ENCODE results near the gene LMNTD2. TPM values are rescaled to one million over a fixed set of nuclear protein-coding genes. Genes with fewer than 3 reads are reported as not detected.

The LMNTD2 gene
- total RNA-seq, 2 donors from 2014 or later, result 9.8 to 13.6 TPM

DNA sequence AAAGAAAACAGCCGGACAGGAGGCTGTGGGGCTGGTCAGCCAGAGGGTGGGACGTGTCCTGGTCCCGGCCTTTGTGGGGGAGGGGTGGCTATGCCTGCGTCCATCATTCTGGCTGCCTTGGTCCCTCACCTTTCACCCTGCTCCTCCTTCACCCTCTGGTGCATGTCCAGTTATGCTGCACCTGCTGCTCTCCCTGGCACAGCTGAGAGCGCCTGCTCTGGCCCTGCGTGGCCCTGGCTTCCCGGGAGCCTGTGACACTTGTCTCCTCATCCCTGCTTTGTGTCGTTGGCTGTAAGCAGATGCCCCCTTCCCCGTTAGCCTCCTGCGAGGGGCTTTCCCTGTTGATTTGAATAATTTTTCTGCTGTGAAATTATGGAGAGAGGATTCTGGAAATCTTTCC, 32.4 kb upstream of the LMNTD2 start:
- no peak overlapping the region for H3K27ac ChIP-seq
- H3K9me3 ChIP-seq, result no peaks in the 10 kb centered on the region
- H3K4me3 ChIP-seq, result no peak overlapping the region
- no peaks in the 10 kb centered on the region for H3K27me3 ChIP-seq
- TF ChIP-seq, protein P1, sequence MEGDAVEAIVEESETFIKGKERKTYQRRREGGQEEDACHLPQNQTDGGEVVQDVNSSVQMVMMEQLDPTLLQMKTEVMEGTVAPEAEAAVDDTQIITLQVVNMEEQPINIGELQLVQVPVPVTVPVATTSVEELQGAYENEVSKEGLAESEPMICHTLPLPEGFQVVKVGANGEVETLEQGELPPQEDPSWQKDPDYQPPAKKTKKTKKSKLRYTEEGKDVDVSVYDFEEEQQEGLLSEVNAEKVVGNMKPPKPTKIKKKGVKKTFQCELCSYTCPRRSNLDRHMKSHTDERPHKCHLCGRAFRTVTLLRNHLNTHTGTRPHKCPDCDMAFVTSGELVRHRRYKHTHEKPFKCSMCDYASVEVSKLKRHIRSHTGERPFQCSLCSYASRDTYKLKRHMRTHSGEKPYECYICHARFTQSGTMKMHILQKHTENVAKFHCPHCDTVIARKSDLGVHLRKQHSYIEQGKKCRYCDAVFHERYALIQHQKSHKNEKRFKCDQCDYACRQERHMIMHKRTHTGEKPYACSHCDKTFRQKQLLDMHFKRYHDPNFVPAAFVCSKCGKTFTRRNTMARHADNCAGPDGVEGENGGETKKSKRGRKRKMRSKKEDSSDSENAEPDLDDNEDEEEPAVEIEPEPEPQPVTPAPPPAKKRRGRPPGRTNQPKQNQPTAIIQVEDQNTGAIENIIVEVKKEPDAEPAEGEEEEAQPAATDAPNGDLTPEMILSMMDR (IDR thresholded peaks at IDR 0.05), result no peak
- intact Hi-C loops (cut with DNase I), result no loop called here
- peaks cover 13% of the 10 kb centered on the region for H3K36me3 ChIP-seq
- no peaks in the 10 kb centered on the region for H3K4me1 ChIP-seq
- DNase-seq, result no peak
- no peak overlapping the region for H3K9ac ChIP-seq (ENCODE audit: low read depth in 2 of 2, low read length in 2 of 2)

DNA sequence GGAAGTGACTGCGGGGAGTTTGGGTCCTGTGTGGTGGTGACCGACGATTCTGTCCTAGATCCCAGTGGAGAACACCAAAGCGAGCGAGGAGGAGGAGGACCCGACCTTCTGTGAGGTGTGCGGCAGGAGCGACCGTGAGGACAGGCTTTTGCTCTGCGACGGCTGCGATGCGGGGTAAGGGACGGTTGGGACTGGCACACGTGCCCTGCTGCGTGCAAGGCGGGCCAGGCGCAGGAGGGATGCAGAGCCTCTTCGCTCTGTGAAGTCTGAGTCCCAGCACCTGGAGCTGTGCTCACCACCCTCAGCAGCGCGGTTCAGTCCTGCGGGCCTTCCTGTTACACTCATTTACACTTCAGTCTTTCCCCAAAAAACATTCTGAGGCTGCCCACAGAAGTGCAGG, 32.0 kb upstream of the LMNTD2 start:
- Histone ChIP-seq H3K4me1 (no peaks in the 10 kb centered on the region), H3K4me3 (no peak overlapping the region), H3K9ac (ENCODE audit: low read depth in 2 of 2, low read length in 2 of 2) (no peak overlapping the region), H3K9me3 (no peaks in the 10 kb centered on the region), H3K27ac (no peak overlapping the region), H3K36me3 (peaks cover 13% of the 10 kb centered on the region), H3K27me3 (no peaks in the 10 kb centered on the region)
- no peak for DNase-seq
- TF ChIP-seq, protein P1 (IDR thresholded peaks at IDR 0.05), result no peak
- intact Hi-C loops (cut with DNase I), result no loop called here

DNA sequence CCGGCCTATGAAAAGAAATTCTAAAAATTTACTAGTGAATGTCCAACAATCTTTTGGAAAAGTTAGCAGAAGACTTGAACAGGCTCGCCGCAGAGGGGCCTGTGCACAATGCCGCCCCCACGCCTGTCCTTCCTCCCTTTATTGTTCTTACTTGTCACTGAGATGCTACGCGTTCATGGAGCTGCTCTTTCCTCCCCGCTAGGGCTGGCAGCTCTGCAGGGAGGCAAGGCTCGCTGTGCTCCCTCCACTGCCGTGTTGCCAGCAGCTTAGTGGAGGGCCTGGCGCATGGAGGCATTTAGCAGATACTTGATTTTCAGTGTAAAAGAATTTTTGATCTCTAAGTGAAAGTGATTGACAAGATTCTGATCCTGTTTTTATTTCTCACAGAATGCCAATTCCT, 30.5 kb upstream of the LMNTD2 start:
- no peaks in the 10 kb centered on the region for H3K27me3 ChIP-seq
- TF ChIP-seq, protein P1 (IDR thresholded peaks at IDR 0.05), result no peak
- no peak for DNase-seq
- intact Hi-C loops (cut with DNase I), result no loop called here
- no peaks in the 10 kb centered on the region for H3K4me1 ChIP-seq
- no peak overlapping the region for H3K9ac ChIP-seq (ENCODE audit: low read depth in 2 of 2, low read length in 2 of 2)
- no peak overlapping the region for H3K4me3 ChIP-seq
- H3K27ac ChIP-seq, result no peak overlapping the region
- H3K9me3 ChIP-seq, result no peaks in the 10 kb centered on the region
- peaks cover 25% of the 10 kb centered on the region for H3K36me3 ChIP-seq

DNA sequence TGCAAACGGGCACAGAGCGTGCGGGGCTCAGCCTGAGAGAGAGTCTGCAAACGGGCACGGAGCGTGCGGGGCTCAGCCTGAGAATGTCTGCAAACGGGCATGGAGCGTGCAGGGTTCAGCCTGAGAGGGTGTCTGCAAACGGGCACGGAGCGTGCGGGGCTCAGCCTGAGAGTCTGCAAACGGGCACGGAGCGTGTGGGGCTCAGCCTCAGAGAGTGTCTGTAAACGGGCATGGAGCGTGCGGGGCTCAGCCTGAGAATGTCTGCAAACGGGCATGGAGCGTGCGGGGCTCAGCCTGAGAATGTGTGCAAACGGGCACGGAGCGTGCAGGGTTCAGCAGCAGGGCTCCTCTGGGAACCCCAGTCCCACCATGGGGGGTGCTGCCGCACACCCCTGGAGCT, 29.3 kb upstream of the LMNTD2 start:
- intact Hi-C loops (cut with DNase I), result no loop called here
- Histone ChIP-seq H3K27ac (no peak overlapping the region), H3K9me3 (no peaks in the 10 kb centered on the region), H3K9ac (ENCODE audit: low read depth in 2 of 2, low read length in 2 of 2) (no peak overlapping the region), H3K4me1 (no peaks in the 10 kb centered on the region), H3K27me3 (no peaks in the 10 kb centered on the region), H3K36me3 (peaks cover 25% of the 10 kb centered on the region), H3K4me3 (no peak overlapping the region)
- TF ChIP-seq, protein P1 (IDR thresholded peaks at IDR 0.05), result no peak
- no peak for DNase-seq

DNA sequence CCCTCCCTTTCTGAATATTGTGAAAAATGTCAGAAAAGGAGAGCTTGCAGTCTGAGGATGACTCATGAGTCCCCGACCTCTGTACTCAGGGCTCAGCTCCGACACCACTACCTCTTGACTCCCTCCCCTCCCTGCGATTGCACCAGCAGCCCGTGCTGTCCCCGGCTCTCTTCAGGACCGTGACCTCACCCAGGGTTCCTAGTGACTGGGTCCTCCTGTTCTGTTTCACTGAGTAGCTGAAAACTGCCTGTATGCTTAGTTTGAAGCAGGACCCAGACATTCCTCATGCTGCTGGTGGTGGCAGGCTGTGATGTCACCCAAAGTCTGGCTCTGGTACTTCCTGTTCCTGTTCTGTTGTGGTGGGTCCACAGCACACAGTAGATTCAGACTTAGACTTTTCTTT, 27.4 kb upstream of the LMNTD2 start:
- Histone ChIP-seq H3K9ac (ENCODE audit: low read depth in 2 of 2, low read length in 2 of 2) (no peak overlapping the region), H3K27ac (no peak overlapping the region), H3K27me3 (no peaks in the 10 kb centered on the region), H3K4me3 (no peak overlapping the region), H3K36me3 (peaks cover 17% of the 10 kb centered on the region), H3K9me3 (no peaks in the 10 kb centered on the region), H3K4me1 (no peaks in the 10 kb centered on the region)
- intact Hi-C loops (cut with DNase I), result no loop called here
- no peak for DNase-seq
- TF ChIP-seq, protein P1 (IDR thresholded peaks at IDR 0.05), result no peak

DNA sequence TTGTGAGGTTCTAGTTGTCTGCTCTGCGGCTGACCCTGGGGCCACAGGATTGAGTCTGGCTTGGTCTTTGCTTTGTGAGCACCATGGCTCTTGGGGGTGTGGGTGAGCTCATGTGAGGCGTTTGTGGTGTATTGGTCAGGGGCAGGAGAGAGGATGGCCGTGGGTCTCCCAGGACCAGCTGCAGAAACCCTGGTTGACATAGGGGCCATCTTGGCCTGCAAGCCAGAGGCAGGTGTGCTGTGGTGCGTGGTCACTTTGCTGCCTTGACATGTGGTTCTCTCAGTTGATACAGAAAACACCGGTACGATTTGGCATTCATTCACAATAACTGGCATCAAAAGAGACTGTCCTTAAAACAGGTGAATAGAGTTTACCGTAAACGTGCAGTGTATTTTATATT, 27.0 kb upstream of the LMNTD2 start:
- no peak overlapping the region for H3K27ac ChIP-seq
- no peak overlapping the region for H3K4me3 ChIP-seq
- H3K4me1 ChIP-seq, result no peaks in the 10 kb centered on the region
- TF ChIP-seq, protein P1 (IDR thresholded peaks at IDR 0.05), result no peak
- no peaks in the 10 kb centered on the region for H3K27me3 ChIP-seq
- no peaks in the 10 kb centered on the region for H3K9me3 ChIP-seq
- DNase-seq, result no peak
- no peak overlapping the region for H3K9ac ChIP-seq (ENCODE audit: low read depth in 2 of 2, low read length in 2 of 2)
- intact Hi-C loops (cut with DNase I), result no loop called here
- peaks cover 13% of the 10 kb centered on the region for H3K36me3 ChIP-seq

All from colonic mucosa (tissue), 4 donors.